Transverse colon (tissue), 4 donors: ENCODE data around the gene EMC10. TPM values are rescaled to one million over a fixed set of nuclear protein-coding genes. Genes with fewer than 3 reads are reported as not detected.

Source experiments
- DNase-seq: peaks from one replicate; pipeline ENCODE4 v3.0.0-alpha.2; 2019
- H3K27ac ChIP-seq, 4 donors: fragments of 200-600 bp; sonication (generic); 2 replicates each; pipeline ENCODE4 v1.5.1; 2016 to 2018; ENCODE audit warnings: inconsistent platforms in 4 of 4
- H3K27me3 ChIP-seq: fragments of 200-600 bp; sonication (generic); 2 replicates; pipeline ENCODE4 v1.5.1; 2017; ENCODE audit warnings: inconsistent platforms
- H3K36me3 ChIP-seq, 4 donors: fragments of 200-600 bp; sonication (generic); 2 replicates each; pipeline ENCODE4 v1.5.1; 2017 to 2019; ENCODE audit warnings: inconsistent platforms in 4 of 4
- H3K4me1 ChIP-seq, 4 donors: fragments of 200-600 bp; sonication (generic); 2 replicates each; pipeline ENCODE4 v1.5.1; 2017 to 2020; ENCODE audit warnings: inconsistent platforms in 4 of 4
- H3K4me3 ChIP-seq, 4 donors: fragments of 200-600 bp; sonication (generic); 1 replicate in 1 of 4; 2 replicates in 3 of 4; pipeline versions ENCODE4 v1.5.1 to v1.6.1; 2017 to 2019; ENCODE audit warnings: inconsistent platforms in 4 of 4
- H3K9me3 ChIP-seq, 2 donors: fragments of 200-600 bp; sonication (generic); 2 replicates each; pipeline ENCODE4 v1.5.1; 2017 to 2019; ENCODE audit warnings: inconsistent platforms in 2 of 2
- CTCF ChIP-seq, 5 experiments: fragments of 200-600 bp in 3 of 5; fragments of 450-650 bp in 2 of 5; sonication (generic) in 3 of 5; IDR thresholded peaks; 1 replicate in 2 of 5; 2 replicates in 3 of 5; pipeline ENCODE4 v1.5.1; 2016 to 2017; ENCODE audit warnings: antibody characterized with exemption in 5 of 5, inconsistent platforms in 3 of 5, mild to moderate bottlenecking in 2 of 5, moderate library complexity in 1 of 5
- EP300 ChIP-seq: sonication (generic); formaldehyde crosslinking; IDR thresholded peaks from one replicate; pipeline ENCODE4 v1.6.1; 2017; ENCODE audit warnings: antibody characterized with exemption, low read depth
- POLR2A ChIP-seq: fragments of 450-650 bp; IDR thresholded peaks from one replicate; pipeline ENCODE4 v1.6.1; 2016; ENCODE audit warnings: antibody characterized with exemption, mild to moderate bottlenecking, moderate library complexity
- POLR2AphosphoS5 ChIP-seq, 3 donors: sonication (generic); formaldehyde crosslinking; IDR thresholded peaks; one replicate each; pipeline ENCODE4 v1.6.1; 2016; ENCODE audit warnings: antibody characterized with exemption in 3 of 3
- WGBS, 2 donors: methylation state at CpG; one replicate each; pipeline ENCODE4 v1.1.5; 2018; ENCODE audit warnings: low coverage in 1 of 2; 5-methylcytosine and 5-hydroxymethylcytosine counted together
- in situ Hi-C, 4 donors: fragments of 200-750 bp; cut with MboI; loops; one replicate each; pipeline versions ENCODE4 v1.15.0 to v1.15.1; 2017; ENCODE audit warnings: low sequenced_read_pairs in 3 of 4, low pct_ligation_motif_present in 1 of 4, low pct_unique_long_range_greater_than_20kb in 1 of 4
- intact Hi-C: fragments of 100-400 bp; cut with DNase I; formaldehyde crosslinking; loops from one replicate; pipeline ENCODE4 v1.15.1; 2023; ENCODE audit warnings: low total_unique reads
- total RNA-seq, 4 donors: library from RNA; depleted of rRNA; stranded (reverse); fragments of >200 nt; gene quantifications; one replicate each; pipeline ENCODE4 v1.1.0, GENCODE V29; 2016

The EMC10 gene
- total RNA-seq, 4 donors from 2014 or later: 50.5 to 117 (median 78.7) TPM

GRCh38 chr19:50537769-50538230 is 61.5 kb downstream of the EMC10 start:
- TF ChIP-seq POLR2A (no peak), CTCF (IDR thresholded peaks at IDR 0.05) (peak; percentile 49 to 68 (median 57)), POLR2AphosphoS5 (IDR thresholded peaks at IDR 0.05) (no peak), EP300 (no peak)
- in situ Hi-C loops: loop anchor here in 2 of 4 donors (25.0 kb wide), 1 partner anchor 250 kb away; the partner anchor contains the start of gene ACP4 (in 2 of the 2)
- H3K4me3 ChIP-seq: no peak overlapping the region
- peak; percentile 76 for DNase-seq
- intact Hi-C loops: no loop called here
- WGBS, 2 donors: 17 to 22% methylated on average over 5 to 15 of the region's 15 CpGs
- H3K27ac ChIP-seq: no peak overlapping the region
- no peaks in the 10 kb centered on the region for H3K36me3 ChIP-seq
- H3K9me3 ChIP-seq: peaks cover 0 to 2% of the 10 kb centered on the region in 2 donors
- no peaks in the 10 kb centered on the region for H3K4me1 ChIP-seq
- H3K27me3 ChIP-seq: no peaks in the 10 kb centered on the region

Other genes with a start within 250 kb of the EMC10 start
- under 1 TPM; 0.27 to 0.64 (median 0.49) TPM for gene KCNC3, start 147.1 kb upstream of the EMC10 start, total RNA-seq
- 1 to 10 TPM; 1.6 to 5.0 (median 3.1) TPM for gene NAPSA, start 110.9 kb upstream of the EMC10 start, total RNA-seq
- 100 to 1,000 TPM in 2 of 4 donors, 10 to 100 TPM in 2; 80.8 to 192 (median 102) TPM for gene NR1H2, start 100.0 kb upstream of the EMC10 start, total RNA-seq
- gene POLD1, start 92.2 kb upstream of the EMC10 start, total RNA-seq: 10 to 100 TPM; 14.6 to 59.1 (median 25.9) TPM
- gene SPIB, start 57.6 kb upstream of the EMC10 start, total RNA-seq: 10 to 100 TPM; 45.7 to 56.8 (median 51.7) TPM
- gene MYBPC2, start 43.6 kb upstream of the EMC10 start, total RNA-seq: under 1 TPM in 2 of 4 donors, not detected in 2; 0.16 to 0.41 TPM
- 1 to 10 TPM in 1 of 4 donors, under 1 TPM in 2, not detected in 1; 0.55 to 4.2 (median 0.79) TPM for gene GARIN5A, start 341 bp downstream of the EMC10 start, total RNA-seq
- 100 to 1,000 TPM in 1 of 4 donors, 10 to 100 TPM in 3; 10.8 to 169 (median 36.6) TPM for gene JOSD2, start 34.7 kb downstream of the EMC10 start, total RNA-seq
- not detected for gene ASPDH, start 37.4 kb downstream of the EMC10 start, total RNA-seq
- 1 to 10 TPM in 1 of 4 donors, under 1 TPM in 3; 0.37 to 1.4 (median 0.91) TPM for gene LRRC4B, start 91.9 kb downstream of the EMC10 start, total RNA-seq
- under 1 TPM in 1 of 4 donors, not detected in 3; 0.64 TPM for gene SYT3, start 163.4 kb downstream of the EMC10 start, total RNA-seq
- gene C19orf81, start 172.9 kb downstream of the EMC10 start, total RNA-seq: not detected
- gene SHANK1, start 243.3 kb downstream of the EMC10 start, total RNA-seq: 1 to 10 TPM in 1 of 4 donors, not detected in 3; 2.2 TPM
- gene CLEC11A, start 246.9 kb downstream of the EMC10 start, total RNA-seq: 10 to 100 TPM in 1 of 4 donors, 1 to 10 TPM in 3; 2.6 to 11.2 (median 5.1) TPM